Heart left ventricle (tissue), 16 donors: ENCODE measurements around the gene SPAM1. TPM values are rescaled to one million over a fixed set of nuclear protein-coding genes. Genes with fewer than 3 reads are reported as not detected.

Experiments used
- ATAC-seq, 4 donors: fragments of 200-7000 bp; cut with Tn5 transposase; one replicate each; pipeline ENCODE4 v1.9.1; 2020 to 2022; ENCODE audit warnings: moderate library complexity in 4 of 4, mild to moderate bottlenecking in 3 of 4, moderate number of reproducible peaks in 1 of 4
- DNase-seq, 5 donors: peaks; one replicate each; pipeline ENCODE4 v3.0.0-alpha.2; 2020
- H3K27ac ChIP-seq, 12 donors: fragments of 200-600 bp; sonication (generic) in 4 of 12; one replicate each; pipeline versions ENCODE4 v1.5.0 to v1.8.0; 2016 to 2022; ENCODE audit warnings: mild to moderate bottlenecking in 2 of 12
- H3K27me3 ChIP-seq, 9 donors: fragments of 200-600 bp; sonication (generic) in 2 of 9; one replicate each; pipeline versions ENCODE4 v1.5.1 to v1.8.0; 2016 to 2022; ENCODE audit warnings: mild to moderate bottlenecking in 3 of 9
- H3K36me3 ChIP-seq, 9 donors: fragments of 200-600 bp; sonication (generic) in 2 of 9; one replicate each; pipeline versions ENCODE4 v1.5.0 to v1.8.0; 2018 to 2022; ENCODE audit warnings: mild to moderate bottlenecking in 2 of 9
- H3K4me1 ChIP-seq, 12 donors: fragments of 200-600 bp; sonication (generic) in 4 of 12; one replicate each; pipeline versions ENCODE4 v1.5.0 to v1.8.0; 2016 to 2022; ENCODE audit warnings: mild to moderate bottlenecking in 3 of 12
- H3K4me3 ChIP-seq, 12 donors: fragments of 200-600 bp; sonication (generic) in 4 of 12; one replicate each; pipeline versions ENCODE4 v1.5.0 to v1.8.0; 2017 to 2022; ENCODE audit warnings: mild to moderate bottlenecking in 9 of 12, moderate library complexity in 4 of 12
- H3K9me3 ChIP-seq, 12 donors: fragments of 200-600 bp; sonication (generic) in 4 of 12; one replicate each; pipeline versions ENCODE4 v1.5.0 to v1.8.0; 2016 to 2022; ENCODE audit warnings: mild to moderate bottlenecking in 1 of 12
- POLR2A ChIP-seq, 2 donors: fragments of 450-650 bp; IDR thresholded peaks; one replicate each; pipeline ENCODE4 v1.6.1; 2017; ENCODE audit warnings: antibody characterized with exemption in 2 of 2, mild to moderate bottlenecking in 2 of 2, moderate library complexity in 2 of 2
- WGBS, 4 donors: extraction: QIAGEN DNeasy Blood & Tissue Kit in 2 of 4; methylation state at CpG; one replicate each; pipeline versions ENCODE4 v1.1.5 to v1.1.7; 2013 to 2018; 5-methylcytosine and 5-hydroxymethylcytosine counted together
- intact Hi-C, 10 donors: fragments of 100-400 bp; cut with DNase I; formaldehyde crosslinking; loops; one replicate each; pipeline versions ENCODE4 v1.11.1 to v1.14.2; 2022
- polyA plus RNA-seq, 2 donors: library from polyadenylated mRNA; stranded (reverse); fragments of 200-250 nt; gene quantifications; one replicate each; pipeline ENCODE4 v1.2.3, GENCODE V29; 2013
- total RNA-seq, 9 donors: library from RNA; depleted of rRNA in 2 of 9; stranded (reverse); fragments of >200 nt in 2 of 9; fragmentation: NEBNext Ultra II Directional in 3 of 9; extraction: Animal tissue kit (Norgen Biotek cat#: 25700) in 3 of 9; gene quantifications; one replicate each; pipeline versions ENCODE4 v1.1.0 to v1.2.4, GENCODE V29; 2016 to 2023
- TF ChIP-seq, protein P1 (sequence below), 12 donors: fragments of 200-600 bp; sonication (generic) in 4 of 12; IDR thresholded peaks; one replicate each; pipeline versions ENCODE4 v1.5.0 to v1.8.0; 2018 to 2022; ENCODE audit warnings: antibody characterized with exemption in 12 of 12, mild to moderate bottlenecking in 5 of 12
- donor health status: ischemic (EF 13 %, LVEDD 7.1; RV severe dilation, severe dysfunction).
- donor health status: healthy with polysubstance abuse.
- donor health status: DM: no; HTN: yes; CAD: no.
- donor health status: DM: no; HTN: no; CAD: no.
- donor health status: ischemic (EF 25% LVEDD 6.9; RV normal size, moderate dysfunction).
- donor health status: ischemic (EF 25% LVEDD 5.7; RV mildly dilated, moderate dysfunction).
- donor health status: healthy.
- donor health status: DM: yes; HTN: yes; CAD: no.
- donor health status: ischemic (EF 35%, LVEDD 5.7; RV mildly dilated, moderate dysfunction).
- donor health status: nonischemic (EF 11% LVEDD 7.7; RV severe dilation, severe dysfunction).
- donor health status: DM: yes; HTN: yes; CAD: no.
- donor health status: PGD.
- donor health status: ischemic (EF 29% LVEDD 5.4; RV normal size, mild dysfunction).
- donor health status: nonischemic (EF 23%, LVEDD 6.1; RV moderate dilation, normal function).

SPAM1 gene
- total and polyA plus RNA-seq, 11 donors = 0.09 to 0.46 (median 0.38) TPM; not detected in 8

DNA sequence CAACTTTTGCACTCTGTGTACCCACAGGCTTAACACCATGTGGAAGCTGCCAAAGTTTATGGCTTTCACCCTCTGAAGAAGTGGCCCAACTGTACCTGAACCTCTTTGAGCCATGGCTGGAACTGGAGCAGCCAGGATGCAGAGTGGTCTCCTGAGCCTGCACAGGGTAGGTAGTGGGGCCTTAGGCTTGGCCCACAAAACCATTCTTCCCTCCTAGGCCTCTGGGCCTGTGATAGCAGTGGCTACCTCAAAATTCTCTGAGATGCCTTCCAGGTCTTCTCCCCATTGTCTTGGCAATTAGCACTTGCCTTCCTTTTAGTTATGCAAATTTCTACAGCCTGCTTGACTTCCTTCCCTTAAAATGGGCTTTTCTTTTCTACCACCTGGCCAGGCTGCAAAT is 19.3 kb upstream of the SPAM1 start:
- Histone ChIP-seq H3K4me3 (no peak overlapping the region), H3K27me3 (no peaks in the 10 kb centered on the region), H3K9me3 (peaks cover 0 to 6% (median 0%) of the 10 kb centered on the region in 12 donors), H3K27ac (no peak overlapping the region), H3K36me3 (no peaks in the 10 kb centered on the region), H3K4me1 (no peaks in the 10 kb centered on the region)
- ATAC-seq (no peak), DNase-seq (no peak)
- no peak for TF ChIP-seq POLR2A (IDR thresholded peaks at IDR 0.05)
- TF ChIP-seq, protein P1, sequence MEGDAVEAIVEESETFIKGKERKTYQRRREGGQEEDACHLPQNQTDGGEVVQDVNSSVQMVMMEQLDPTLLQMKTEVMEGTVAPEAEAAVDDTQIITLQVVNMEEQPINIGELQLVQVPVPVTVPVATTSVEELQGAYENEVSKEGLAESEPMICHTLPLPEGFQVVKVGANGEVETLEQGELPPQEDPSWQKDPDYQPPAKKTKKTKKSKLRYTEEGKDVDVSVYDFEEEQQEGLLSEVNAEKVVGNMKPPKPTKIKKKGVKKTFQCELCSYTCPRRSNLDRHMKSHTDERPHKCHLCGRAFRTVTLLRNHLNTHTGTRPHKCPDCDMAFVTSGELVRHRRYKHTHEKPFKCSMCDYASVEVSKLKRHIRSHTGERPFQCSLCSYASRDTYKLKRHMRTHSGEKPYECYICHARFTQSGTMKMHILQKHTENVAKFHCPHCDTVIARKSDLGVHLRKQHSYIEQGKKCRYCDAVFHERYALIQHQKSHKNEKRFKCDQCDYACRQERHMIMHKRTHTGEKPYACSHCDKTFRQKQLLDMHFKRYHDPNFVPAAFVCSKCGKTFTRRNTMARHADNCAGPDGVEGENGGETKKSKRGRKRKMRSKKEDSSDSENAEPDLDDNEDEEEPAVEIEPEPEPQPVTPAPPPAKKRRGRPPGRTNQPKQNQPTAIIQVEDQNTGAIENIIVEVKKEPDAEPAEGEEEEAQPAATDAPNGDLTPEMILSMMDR (IDR thresholded peaks at IDR 0.05) = no peak
- intact Hi-C loops = no loop called here

DNA sequence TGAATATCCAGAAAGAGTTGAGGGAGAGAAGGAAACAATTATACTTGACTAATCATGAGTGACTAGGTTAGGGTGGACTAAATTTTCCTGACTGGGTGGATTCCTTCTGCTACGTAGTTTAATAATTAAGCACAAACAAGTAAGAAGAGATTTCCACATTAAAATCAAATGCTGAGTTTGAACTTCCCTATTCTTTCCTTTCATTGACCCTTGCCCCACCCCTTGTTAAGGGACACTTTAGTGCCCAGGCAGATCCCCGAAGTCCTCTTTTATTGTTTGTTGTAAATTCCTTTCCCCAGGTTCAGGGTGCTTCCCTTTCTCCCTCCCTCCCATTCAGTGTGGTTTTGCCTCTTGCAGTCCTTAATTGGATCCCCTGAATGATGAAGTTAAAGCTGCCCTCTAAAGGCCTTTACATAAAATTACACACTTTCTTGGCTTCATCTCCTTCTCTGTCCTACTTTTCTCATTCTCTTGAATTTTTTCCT is 8.8 kb upstream of the SPAM1 start:
- Histone ChIP-seq H3K27me3 (no peaks in the 10 kb centered on the region), H3K4me1 (no peaks in the 10 kb centered on the region), H3K27ac (no peak overlapping the region), H3K4me3 (no peak overlapping the region), H3K9me3 (no peaks in the 10 kb centered on the region), H3K36me3 (no peaks in the 10 kb centered on the region)
- peak in 2 of 4 donors; percentile 38 to 41 for ATAC-seq
- no peak for DNase-seq
- no peak for TF ChIP-seq POLR2A (IDR thresholded peaks at IDR 0.05)
- TF ChIP-seq, protein P1 (IDR thresholded peaks at IDR 0.05) = peak in 10 of 12 donors; percentile 8 to 43 (median 28)
- intact Hi-C loops = loop anchor here in 1 of 10 donors (2.0 kb wide), 1 partner anchor 117 kb away; no protein-coding TSS in a partner anchor
- WGBS, 4 donors = 43 to 49% (median 46%) methylated on average over 2 of the region's 2 CpGs

DNA sequence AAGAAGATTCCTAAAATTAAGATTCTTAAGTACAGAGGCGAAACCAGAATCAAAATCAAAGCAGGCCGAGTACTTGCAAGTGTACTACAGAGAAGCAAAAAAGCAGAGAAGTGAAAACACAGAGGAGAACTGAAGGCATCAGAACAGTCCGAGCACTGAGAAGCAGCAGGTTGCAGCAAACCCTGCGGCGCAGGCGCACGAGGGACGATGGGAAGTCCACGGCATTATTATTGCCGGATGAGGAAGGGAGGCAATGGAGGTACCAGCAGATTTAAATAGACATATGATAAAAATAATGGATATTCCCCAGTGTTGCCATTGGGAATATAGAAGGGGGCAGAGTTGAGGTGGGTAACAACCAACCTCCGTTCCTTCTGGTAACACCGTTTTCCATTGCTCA is 7.2 kb upstream of the SPAM1 start:
- no peak for ATAC-seq
- intact Hi-C loops = loop anchor here in 1 of 10 donors (2.0 kb wide), 1 partner anchor 119 kb away; no protein-coding TSS in a partner anchor
- no peaks in the 10 kb centered on the region for H3K27me3 ChIP-seq
- H3K36me3 ChIP-seq = no peaks in the 10 kb centered on the region
- H3K9me3 ChIP-seq = no peaks in the 10 kb centered on the region
- no peaks in the 10 kb centered on the region for H3K4me1 ChIP-seq
- H3K27ac ChIP-seq = no peak overlapping the region
- TF ChIP-seq, protein P1 (IDR thresholded peaks at IDR 0.05) = no peak
- no peak for TF ChIP-seq POLR2A (IDR thresholded peaks at IDR 0.05)
- 94 to 96% (median 95%) methylated on average over 12 of the region's 12 CpGs for WGBS, 4 donors
- no peak overlapping the region for H3K4me3 ChIP-seq
- DNase-seq = no peak

DNA sequence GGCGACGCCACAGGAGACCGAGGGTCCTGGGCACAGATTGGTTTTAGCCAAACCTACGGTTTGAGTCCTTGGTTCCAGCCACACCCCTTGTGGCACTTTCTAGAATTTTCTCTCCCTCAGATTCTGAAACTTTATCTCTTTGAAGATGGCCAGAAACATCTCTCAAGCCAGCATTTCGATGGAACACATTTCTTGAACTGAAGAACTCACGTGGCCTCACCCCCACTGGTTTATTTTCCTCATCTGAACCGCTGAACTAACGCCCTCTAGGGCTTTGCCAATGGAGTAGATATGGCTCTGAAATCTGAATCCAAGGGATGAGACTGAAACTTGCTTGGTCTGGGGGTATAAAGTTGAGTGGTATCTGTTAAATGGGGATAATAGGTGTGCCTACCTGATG is 6.7 kb upstream of the SPAM1 start:
- Histone ChIP-seq H3K4me3 (no peak overlapping the region), H3K4me1 (no peaks in the 10 kb centered on the region), H3K27me3 (no peaks in the 10 kb centered on the region), H3K27ac (no peak overlapping the region), H3K9me3 (no peaks in the 10 kb centered on the region), H3K36me3 (no peaks in the 10 kb centered on the region)
- no peak for DNase-seq
- intact Hi-C loops = no loop called here
- ATAC-seq = no peak
- no peak for TF ChIP-seq POLR2A (IDR thresholded peaks at IDR 0.05)
- TF ChIP-seq, protein P1 (IDR thresholded peaks at IDR 0.05) = no peak
- 89 to 92% (median 90%) methylated on average over 8 of the region's 8 CpGs for WGBS, 4 donors
